Endodermal cell (in vitro differentiated cells): Measurements from ENCODE around the gene ZNF223. TPM values are rescaled to one million over a fixed set of nuclear protein-coding genes. Genes with fewer than 3 reads are reported as not detected.

Experiments used
- DNase-seq: peaks from one replicate; pipeline ENCODE4 v3.0.0-alpha.2; 2017
- H3K27ac ChIP-seq: 2 replicates; pipeline ENCODE4 v1.5.1; 2013; ENCODE audit warnings: mild to moderate bottlenecking, low read depth, low read length, moderate library complexity
- H3K27me3 ChIP-seq: 2 replicates; pipeline ENCODE4 v1.6.1; 2013; ENCODE audit warnings: mild to moderate bottlenecking, low read length, moderate library complexity; ENCODE audit not compliant: insufficient read depth, control insufficient read depth, poor library complexity, severe bottlenecking
- H3K36me3 ChIP-seq: 2 replicates; pipeline ENCODE4 v1.7.0; 2013; ENCODE audit warnings: mild to moderate bottlenecking, low read length, moderate library complexity; ENCODE audit not compliant: control insufficient read depth, insufficient read depth
- H3K4me1 ChIP-seq: one replicate; pipeline ENCODE4 v1.7.0; 2013; ENCODE audit warnings: low read length; ENCODE audit not compliant: control insufficient read depth, insufficient read depth
- H3K4me3 ChIP-seq: 2 replicates; pipeline ENCODE4 v1.5.1; 2013; ENCODE audit warnings: mild to moderate bottlenecking, low read length, moderate library complexity
- H3K9ac ChIP-seq: 2 replicates; pipeline ENCODE4 v1.6.1; 2013; ENCODE audit warnings: mild to moderate bottlenecking, low read length, moderate library complexity; ENCODE audit not compliant: poor library complexity, severe bottlenecking; ENCODE audit errors: extremely low read depth
- H3K9me3 ChIP-seq: 2 replicates; pipeline ENCODE4 v1.6.1; 2013; ENCODE audit warnings: mild to moderate bottlenecking, low read length, moderate library complexity; ENCODE audit not compliant: control insufficient read depth
- H3K27ac Mint-ChIP-seq: 2 replicates; pipeline ENCODE4 v1.8.0; 2020; ENCODE audit warnings: mixed read lengths
- H3K27me3 Mint-ChIP-seq: 2 replicates; pipeline ENCODE4 v1.8.0; 2021; ENCODE audit warnings: mild to moderate bottlenecking, mixed read lengths; ENCODE audit not compliant: insufficient read depth
- H3K36me3 Mint-ChIP-seq: 2 replicates; pipeline ENCODE4 v1.8.0; 2020; ENCODE audit warnings: low read depth, mixed read lengths
- H3K4me1 Mint-ChIP-seq: 2 replicates; pipeline ENCODE4 v1.8.0; 2020; ENCODE audit warnings: mixed read lengths
- H3K4me3 Mint-ChIP-seq: 2 replicates; pipeline ENCODE4 v1.8.0; 2020; ENCODE audit warnings: mild to moderate bottlenecking, moderate library complexity, mixed read lengths
- H3K9me3 Mint-ChIP-seq: 2 replicates; pipeline ENCODE4 v1.8.0; 2020; ENCODE audit warnings: mild to moderate bottlenecking, mixed read lengths
- WGBS, 2 experiments: methylation state at CpG; one replicate each; pipeline versions ENCODE4 v1.1.5 to v1.1.7; 2013; ENCODE audit warnings: missing lambda C conversion rate in 2 of 2, mixed read lengths in 1 of 2; ENCODE audit not compliant: insufficient coverage in 1 of 2, insufficient read length in 1 of 2; 5-methylcytosine and 5-hydroxymethylcytosine counted together
- total RNA-seq, 2 donors: library from RNA; stranded (reverse); fragmentation: NEBNext Ultra II Directional in 1 of 2; extraction: Animal tissue kit (Norgen Biotek cat#: 25700) in 1 of 2; gene quantifications; 2 replicates in 1 of 2; 3 replicates in 1 of 2; pipeline ENCODE4 v1.2.1, GENCODE V29; 2021
- TF ChIP-seq, protein P1 (sequence below): fragments of 200-600 bp; sonication (generic); conservative IDR thresholded peaks from 2 replicates; pipeline ENCODE4 v1.5.0; 2021; ENCODE audit warnings: antibody characterized with exemption, mild to moderate bottlenecking

Gene ZNF223
- total RNA-seq, 2 donors from 2014 or later, result 9.3 TPM

DNA sequence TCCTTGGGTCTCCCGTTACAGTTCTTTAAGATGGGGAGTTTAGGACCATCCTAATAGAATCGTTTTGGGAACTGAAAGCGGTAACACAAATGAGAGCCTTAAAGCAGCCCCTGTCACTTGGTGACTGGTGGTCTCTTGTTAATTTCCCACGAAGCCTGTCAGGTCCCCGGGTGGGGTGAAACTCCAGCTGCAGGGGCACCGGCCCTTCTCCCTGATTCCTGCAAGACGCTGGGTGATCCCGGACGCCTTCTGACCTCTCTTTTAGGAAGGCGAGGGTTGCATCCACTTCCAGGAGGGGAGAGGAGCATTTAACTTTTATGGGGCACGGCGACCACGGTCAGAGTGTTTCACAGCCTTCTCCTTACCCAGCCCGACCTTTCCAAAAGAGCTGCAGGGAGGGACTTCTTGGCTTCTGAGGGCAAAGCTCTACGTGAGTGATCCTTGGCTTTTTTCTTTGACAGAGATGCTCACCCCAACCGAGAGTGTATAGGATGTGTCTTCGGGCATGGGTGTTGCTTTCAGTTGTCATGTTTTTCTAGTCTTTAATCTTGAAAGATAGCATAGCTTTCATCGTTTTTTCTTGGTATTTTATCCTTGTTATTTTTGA lies 62.1 kb downstream of the ZNF223 start:
- Mint-ChIP-seq H3K27me3 (no peaks in the 10 kb centered on the region), H3K4me3 (peak overlapping the region; percentile 97), H3K9me3 (peaks cover 30% of the 10 kb centered on the region), H3K36me3 (peaks cover 51% of the 10 kb centered on the region), H3K4me1 (peaks cover 3% of the 10 kb centered on the region), H3K27ac (peak overlapping the region; percentile 96)
- peak; percentile 62 for DNase-seq
- 11 to 13% methylated on average over 17 to 18 of the region's 18 CpGs for WGBS, 2 experiments
- TF ChIP-seq, protein P1, sequence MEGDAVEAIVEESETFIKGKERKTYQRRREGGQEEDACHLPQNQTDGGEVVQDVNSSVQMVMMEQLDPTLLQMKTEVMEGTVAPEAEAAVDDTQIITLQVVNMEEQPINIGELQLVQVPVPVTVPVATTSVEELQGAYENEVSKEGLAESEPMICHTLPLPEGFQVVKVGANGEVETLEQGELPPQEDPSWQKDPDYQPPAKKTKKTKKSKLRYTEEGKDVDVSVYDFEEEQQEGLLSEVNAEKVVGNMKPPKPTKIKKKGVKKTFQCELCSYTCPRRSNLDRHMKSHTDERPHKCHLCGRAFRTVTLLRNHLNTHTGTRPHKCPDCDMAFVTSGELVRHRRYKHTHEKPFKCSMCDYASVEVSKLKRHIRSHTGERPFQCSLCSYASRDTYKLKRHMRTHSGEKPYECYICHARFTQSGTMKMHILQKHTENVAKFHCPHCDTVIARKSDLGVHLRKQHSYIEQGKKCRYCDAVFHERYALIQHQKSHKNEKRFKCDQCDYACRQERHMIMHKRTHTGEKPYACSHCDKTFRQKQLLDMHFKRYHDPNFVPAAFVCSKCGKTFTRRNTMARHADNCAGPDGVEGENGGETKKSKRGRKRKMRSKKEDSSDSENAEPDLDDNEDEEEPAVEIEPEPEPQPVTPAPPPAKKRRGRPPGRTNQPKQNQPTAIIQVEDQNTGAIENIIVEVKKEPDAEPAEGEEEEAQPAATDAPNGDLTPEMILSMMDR, result no peak
- no peaks in the 10 kb centered on the region for H3K27me3 ChIP-seq
- peaks cover 8% of the 10 kb centered on the region for H3K9me3 ChIP-seq
- peak overlapping the region; percentile 99 for H3K4me3 ChIP-seq
- peak overlapping the region; percentile 60 for H3K9ac ChIP-seq
- H3K27ac ChIP-seq, result no peak overlapping the region
- no peaks in the 10 kb centered on the region for H3K4me1 ChIP-seq
- H3K36me3 ChIP-seq, result peaks cover 15% of the 10 kb centered on the region

Other genes starting within 250 kb of the ZNF223 start
- under 1 TPM in 1 of 2 donors, not detected in 1; 0.11 TPM for gene LYPD5, start 249.6 kb upstream of the ZNF223 start, total RNA-seq
- gene ZNF283, start 224.7 kb upstream of the ZNF223 start, total RNA-seq, result 10 to 100 TPM in 1 of 2 donors, 1 to 10 TPM in 1; 7.1 to 10.1 TPM
- 1 to 10 TPM; 4.0 to 6.6 TPM for gene ZNF404, start 168.1 kb upstream of the ZNF223 start, total RNA-seq
- 10 to 100 TPM; 18.6 to 19.4 TPM for gene ZNF45, start 116.8 kb upstream of the ZNF223 start, total RNA-seq
- 10 to 100 TPM; 11.5 to 11.8 TPM for gene ZNF221, start 100.8 kb upstream of the ZNF223 start, total RNA-seq
- gene ZNF155, start 67.8 kb upstream of the ZNF223 start, total RNA-seq, result 10 to 100 TPM in 1 of 2 donors, 1 to 10 TPM in 1; 9.7 to 12.7 TPM
- 1 to 10 TPM; 3.8 to 5.7 TPM for gene ZNF230, start 49.1 kb upstream of the ZNF223 start, total RNA-seq
- gene ZNF222, start 26.7 kb upstream of the ZNF223 start, total RNA-seq, result 1 to 10 TPM; 5.0 to 6.0 TPM
- 1 to 10 TPM; 1.9 to 2.2 TPM for gene ZNF284, start 20.1 kb downstream of the ZNF223 start, total RNA-seq
- 10 to 100 TPM; 19.7 to 22.1 TPM for gene ZNF224, start 42.3 kb downstream of the ZNF223 start, total RNA-seq
- gene ZNF225, start 61.4 kb downstream of the ZNF223 start, total RNA-seq, result 1 to 10 TPM; 6.4 to 7.4 TPM
- gene ZNF234, start 89.5 kb downstream of the ZNF223 start, total RNA-seq, result 10 to 100 TPM in 1 of 2 donors, 1 to 10 TPM in 1; 9.0 to 10.8 TPM
- 10 to 100 TPM; 21.0 to 28.0 TPM for gene ZNF226, start 113.1 kb downstream of the ZNF223 start, total RNA-seq
- 10 to 100 TPM; 27.6 to 27.8 TPM for gene ZNF227, start 160.5 kb downstream of the ZNF223 start, total RNA-seq
- gene ZNF233, start 207.8 kb downstream of the ZNF223 start, total RNA-seq, result 1 to 10 TPM in 1 of 2 donors, under 1 TPM in 1; 0.58 to 3.0 TPM